ENCODE results near the gene OGT.
"Not testable (repeated sequence)": the region's sequence is repeated elsewhere in the genome, so short reads cannot be mapped to it uniquely, and the experiment has no call there.

OGT gene

DNA sequence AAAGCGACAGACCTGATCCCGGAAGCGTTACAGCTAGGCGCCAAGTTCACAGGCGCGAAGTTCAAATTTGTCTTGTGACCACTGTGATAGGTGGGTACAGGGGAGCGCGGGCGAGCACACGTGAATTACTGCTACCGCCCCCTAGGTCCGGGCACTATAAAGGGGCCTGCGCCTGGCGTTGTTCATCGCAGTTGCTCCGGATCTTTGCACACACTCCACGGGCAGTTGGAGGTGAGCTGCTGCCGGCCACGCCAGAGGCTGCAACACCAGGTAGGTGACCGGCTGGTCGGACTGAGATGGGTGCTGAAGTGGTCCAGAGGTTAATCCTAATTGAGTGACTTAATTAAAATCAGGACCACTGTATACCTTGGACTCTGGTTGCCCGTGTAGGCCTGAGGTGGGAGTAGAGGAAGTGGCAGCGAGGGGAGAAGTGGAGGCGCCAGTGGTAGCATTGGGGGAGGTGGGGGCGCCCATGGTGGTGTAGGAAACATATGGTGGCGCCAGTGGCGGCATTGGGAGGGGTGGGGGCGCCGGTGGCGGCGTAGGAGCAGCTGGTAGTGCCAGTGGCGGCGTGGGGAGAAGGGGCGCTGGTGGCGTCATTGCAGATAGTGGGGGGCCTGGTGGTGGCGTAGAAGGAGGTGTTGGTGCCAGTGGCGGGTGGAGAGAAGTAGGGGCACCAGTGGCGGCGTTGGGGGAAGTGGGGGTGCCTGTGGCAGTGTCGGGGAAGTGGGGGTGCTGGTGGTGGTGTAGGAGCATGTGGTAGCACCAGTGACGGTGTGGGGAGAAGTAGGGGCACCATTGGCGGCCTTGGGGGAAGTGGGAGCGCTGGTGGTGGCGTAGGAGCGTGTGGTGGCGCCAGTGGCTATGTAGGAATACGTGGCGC lies 45.6 kb downstream of the OGT start, which contains the start of gene GCNA:
Gene GCNA (plus strand): TSS at position 185 of the 883 bp plus-strand sequence. CDS start 2,385 bp downstream, outside the sequence.
- no peak for DNase-seq (ENCODE audit: low read depth in 1 of 2, low spot score in 1 of 2)
- in situ Hi-C loops (cut with HindIII; ENCODE audit: low pct_unique_long_range_greater_than_20kb, low sequenced_read_pairs) = no loop called here
- TF ChIP-seq JUND (IDR thresholded peaks at IDR 0.05; ENCODE audit: low read depth) = no peak

GRCh38 chrX:71579136-71579989 lies 46.5 kb downstream of the OGT start:
- DNase-seq (ENCODE audit: low read depth in 1 of 2, low spot score in 1 of 2) = no peak

GRCh38 chrX:71579990-71580380 lies 47.1 kb downstream of the OGT start:
- no peak for DNase-seq (ENCODE audit: low read depth in 1 of 2, low spot score in 1 of 2)
- in situ Hi-C loops (cut with HindIII; ENCODE audit: low pct_unique_long_range_greater_than_20kb, low sequenced_read_pairs) = no loop called here
- TF ChIP-seq JUND (IDR thresholded peaks at IDR 0.05; ENCODE audit: low read depth) = no peak

More at GRCh38 chrX:71579136-71579989, 46.5 kb downstream of the OGT start:
- no peak for TF ChIP-seq JUND (IDR thresholded peaks at IDR 0.05; ENCODE audit: low read depth)
- in situ Hi-C loops (cut with HindIII; ENCODE audit: low pct_unique_long_range_greater_than_20kb, low sequenced_read_pairs) = no loop called here

DNA sequence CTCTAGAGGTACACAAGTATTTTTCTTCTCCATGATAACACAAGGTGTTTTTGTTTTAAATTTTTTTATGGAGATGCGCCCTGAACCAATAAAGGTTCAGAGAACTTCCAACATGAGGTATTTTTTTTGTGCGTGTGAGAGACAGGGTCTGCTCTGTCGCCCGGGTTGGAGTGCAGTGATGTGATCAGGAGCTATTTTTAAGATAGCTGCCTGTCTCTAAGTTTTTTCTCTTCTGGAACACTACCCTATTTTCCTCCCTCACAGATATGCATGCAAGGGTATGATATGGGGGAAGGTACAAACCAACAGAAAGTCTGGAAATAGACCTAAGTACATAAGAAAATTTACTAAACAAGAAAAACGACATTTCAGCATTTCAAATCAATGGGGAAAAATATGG lies 48.3 kb downstream of the OGT start:
- in situ Hi-C loops (cut with HindIII; ENCODE audit: low pct_unique_long_range_greater_than_20kb, low sequenced_read_pairs) = no loop called here
- no peak for DNase-seq (ENCODE audit: low read depth in 1 of 2, low spot score in 1 of 2)
- TF ChIP-seq JUND (IDR thresholded peaks at IDR 0.05; ENCODE audit: low read depth) = no peak

GRCh38 chrX:71586929-71587328 lies 54.0 kb downstream of the OGT start:
- no peak for DNase-seq (ENCODE audit: low read depth in 1 of 2, low spot score in 1 of 2)
- no peak for TF ChIP-seq JUND (IDR thresholded peaks at IDR 0.05; ENCODE audit: low read depth)
- in situ Hi-C loops (cut with HindIII; ENCODE audit: low pct_unique_long_range_greater_than_20kb, low sequenced_read_pairs) = no loop called here

- in situ Hi-C loops (cut with HindIII; ENCODE audit: low pct_unique_long_range_greater_than_20kb, low sequenced_read_pairs) = not testable (repeated sequence)
Observed at GRCh38 chrX:71593210-71593609, 60.3 kb downstream of the OGT start.

DNA sequence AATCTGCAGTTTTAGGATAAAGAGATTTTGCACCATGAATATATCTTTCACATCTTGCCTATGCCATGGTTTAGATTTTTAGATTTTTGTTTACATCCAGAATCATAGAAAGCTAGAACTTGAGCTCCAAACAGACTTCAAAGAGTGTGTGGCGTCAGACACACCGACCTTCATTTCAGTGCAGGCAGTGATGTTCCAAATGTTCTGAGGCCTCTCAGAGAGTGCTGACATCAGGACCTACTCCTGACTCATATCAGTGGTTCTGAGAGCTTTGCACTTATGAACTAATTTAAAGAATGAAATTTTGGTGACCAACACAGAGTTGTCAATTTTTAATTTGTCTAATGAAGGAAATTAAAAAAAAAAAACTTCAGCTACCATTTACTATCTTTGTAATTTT lies 67.1 kb downstream of the OGT start:
- no peak for TF ChIP-seq JUND (IDR thresholded peaks at IDR 0.05; ENCODE audit: low read depth)
- in situ Hi-C loops (cut with HindIII; ENCODE audit: low pct_unique_long_range_greater_than_20kb, low sequenced_read_pairs) = no loop called here
- no peak for DNase-seq (ENCODE audit: low read depth in 1 of 2, low spot score in 1 of 2)

More at GRCh38 chrX:71593210-71593609, 60.3 kb downstream of the OGT start:
- DNase-seq (ENCODE audit: low read depth in 1 of 2, low spot score in 1 of 2) = not testable (repeated sequence)

DNA sequence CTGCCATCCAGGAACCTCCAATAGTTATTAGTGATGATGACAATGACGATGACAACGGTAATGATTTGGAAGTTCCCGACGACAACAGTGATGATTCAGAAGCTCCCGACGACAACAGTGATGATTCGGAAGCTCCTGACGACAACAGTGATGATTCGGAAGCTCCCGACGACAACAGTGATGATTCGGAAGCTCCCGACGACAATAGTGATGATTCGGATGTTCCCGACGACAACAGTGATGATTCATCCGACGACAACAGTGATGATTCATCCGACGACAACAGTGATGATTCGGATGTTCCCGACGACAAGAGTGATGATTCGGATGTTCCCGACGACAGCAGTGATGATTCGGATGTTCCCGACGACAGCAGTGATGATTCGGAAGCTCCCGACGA lies 70.7 kb downstream of the OGT start:
- in situ Hi-C loops (cut with HindIII; ENCODE audit: low pct_unique_long_range_greater_than_20kb, low sequenced_read_pairs) = no loop called here
- no peak for DNase-seq (ENCODE audit: low read depth in 1 of 2, low spot score in 1 of 2)
- no peak for TF ChIP-seq JUND (IDR thresholded peaks at IDR 0.05; ENCODE audit: low read depth)

DNA sequence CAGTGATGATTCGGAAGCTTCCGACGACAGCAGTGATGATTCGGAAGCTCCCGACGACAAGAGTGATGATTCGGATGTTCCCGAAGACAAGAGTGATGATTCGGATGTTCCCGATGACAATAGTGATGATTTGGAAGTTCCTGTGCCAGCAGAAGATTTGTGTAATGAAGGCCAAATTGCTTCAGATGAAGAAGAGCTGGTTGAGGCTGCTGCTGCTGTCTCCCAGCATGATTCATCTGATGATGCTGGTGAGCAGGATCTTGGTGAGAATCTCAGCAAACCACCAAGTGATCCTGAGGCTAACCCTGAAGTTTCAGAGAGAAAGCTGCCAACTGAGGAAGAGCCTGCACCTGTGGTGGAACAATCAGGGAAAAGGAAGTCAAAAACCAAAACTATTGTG lies 71.2 kb downstream of the OGT start:
- no peak for TF ChIP-seq JUND (IDR thresholded peaks at IDR 0.05; ENCODE audit: low read depth)
- DNase-seq (ENCODE audit: low read depth in 1 of 2, low spot score in 1 of 2) = no peak
- in situ Hi-C loops (cut with HindIII; ENCODE audit: low pct_unique_long_range_greater_than_20kb, low sequenced_read_pairs) = no loop called here

DNA sequence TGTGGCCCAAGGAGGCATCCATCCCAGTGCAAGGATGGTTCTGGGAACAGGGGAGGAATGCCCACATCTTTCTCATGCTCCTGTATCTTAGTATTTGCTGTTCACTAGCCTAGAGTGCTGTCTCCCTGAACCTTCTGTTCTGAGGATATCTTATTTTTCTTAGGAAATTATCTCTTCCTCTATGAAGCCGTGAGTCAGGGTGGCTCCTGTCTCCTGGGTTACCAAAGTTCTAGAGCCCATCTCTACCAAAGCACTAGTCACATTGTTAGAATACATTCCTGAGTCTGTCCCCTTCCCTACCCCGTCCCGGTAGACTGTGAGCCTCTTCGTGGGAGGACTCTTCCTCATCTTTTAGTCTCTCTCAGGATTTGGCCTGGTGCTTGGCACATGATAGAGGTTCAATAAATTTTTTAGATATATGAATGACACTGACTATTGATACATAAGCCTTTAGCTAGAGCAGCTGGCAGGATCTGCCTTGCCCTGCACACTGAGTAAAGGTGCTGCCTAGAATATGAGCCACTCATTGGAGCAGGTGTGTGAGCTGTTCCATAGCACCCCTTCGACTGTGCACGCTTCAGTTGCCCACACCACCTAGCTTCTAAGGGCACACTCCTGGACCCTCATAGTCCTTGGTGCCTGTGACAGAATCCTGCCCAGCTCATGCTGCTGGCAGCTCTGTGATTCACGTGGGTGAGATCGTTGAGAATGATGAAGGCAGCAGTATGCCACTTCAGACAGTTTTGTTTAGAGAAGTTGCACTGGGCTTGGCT lies 72.1 kb downstream of the OGT start:
- in situ Hi-C loops (cut with HindIII; ENCODE audit: low pct_unique_long_range_greater_than_20kb, low sequenced_read_pairs) = no loop called here
- no peak for DNase-seq (ENCODE audit: low read depth in 1 of 2, low spot score in 1 of 2)
- TF ChIP-seq JUND (IDR thresholded peaks at IDR 0.05; ENCODE audit: low read depth) = no peak

- in situ Hi-C loops (cut with HindIII; ENCODE audit: low pct_unique_long_range_greater_than_20kb, low sequenced_read_pairs) = no loop called here
- no peak for TF ChIP-seq JUND (IDR thresholded peaks at IDR 0.05; ENCODE audit: low read depth)
Observed at GRCh38 chrX:71606536-71607216, 73.8 kb downstream of the OGT start.

DNA sequence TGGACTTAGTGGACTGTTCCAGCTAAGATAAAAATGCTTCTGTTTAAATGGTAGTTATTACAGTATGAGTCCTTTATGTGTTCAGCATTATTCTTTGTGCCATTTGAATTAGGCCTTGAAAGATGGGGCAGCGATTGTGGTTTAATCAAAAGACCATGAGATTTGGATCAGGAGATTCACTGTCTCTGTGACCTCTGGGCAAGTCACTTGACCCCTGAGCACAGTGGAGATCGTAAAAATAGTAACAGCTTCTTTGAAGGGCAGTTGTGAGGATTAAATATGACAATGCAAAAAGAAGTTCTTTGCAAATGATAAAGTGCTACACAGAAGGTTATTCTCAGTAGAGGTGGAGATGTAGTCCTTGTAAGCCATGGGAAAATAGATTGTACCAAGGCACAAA lies 74.6 kb downstream of the OGT start:
- no peak for TF ChIP-seq JUND (IDR thresholded peaks at IDR 0.05; ENCODE audit: low read depth)
- DNase-seq (ENCODE audit: low read depth in 1 of 2, low spot score in 1 of 2) = no peak
- in situ Hi-C loops (cut with HindIII; ENCODE audit: low pct_unique_long_range_greater_than_20kb, low sequenced_read_pairs) = no loop called here

More at GRCh38 chrX:71606536-71607216, 73.8 kb downstream of the OGT start:
- no peak for DNase-seq (ENCODE audit: low read depth in 1 of 2, low spot score in 1 of 2)

All from T47D (cell line).